Activated T-cell treated with anti-CD3 and anti-CD28 coated beads, Interleukin-2, amount 50 U/mL, for 24 hours (primary cell): ENCODE data around the gene INPP5J.

Experiments
- DNase-seq: peaks from one replicate; pipeline ENCODE4 v3.0.0-alpha.2; 2020
- H3K27ac Mint-ChIP-seq: 2 replicates; pipeline ENCODE4 v1.8.0; 2020; ENCODE audit warnings: mild to moderate bottlenecking, mixed read lengths
- H3K27me3 Mint-ChIP-seq: 2 replicates; pipeline ENCODE4 v1.8.0; 2020; ENCODE audit warnings: mixed read lengths
- H3K36me3 Mint-ChIP-seq: 2 replicates; pipeline ENCODE4 v1.8.0; 2020; ENCODE audit warnings: low read depth, mixed read lengths
- H3K4me1 Mint-ChIP-seq: 2 replicates; pipeline ENCODE4 v1.8.0; 2020; ENCODE audit warnings: low read depth, mixed read lengths
- H3K4me3 Mint-ChIP-seq: 2 replicates; pipeline ENCODE4 v1.8.0; 2020; ENCODE audit warnings: mild to moderate bottlenecking, moderate library complexity, mixed read lengths
- H3K9me3 Mint-ChIP-seq: 2 replicates; pipeline ENCODE4 v1.8.0; 2020; ENCODE audit warnings: mixed read lengths

The INPP5J gene

DNA sequence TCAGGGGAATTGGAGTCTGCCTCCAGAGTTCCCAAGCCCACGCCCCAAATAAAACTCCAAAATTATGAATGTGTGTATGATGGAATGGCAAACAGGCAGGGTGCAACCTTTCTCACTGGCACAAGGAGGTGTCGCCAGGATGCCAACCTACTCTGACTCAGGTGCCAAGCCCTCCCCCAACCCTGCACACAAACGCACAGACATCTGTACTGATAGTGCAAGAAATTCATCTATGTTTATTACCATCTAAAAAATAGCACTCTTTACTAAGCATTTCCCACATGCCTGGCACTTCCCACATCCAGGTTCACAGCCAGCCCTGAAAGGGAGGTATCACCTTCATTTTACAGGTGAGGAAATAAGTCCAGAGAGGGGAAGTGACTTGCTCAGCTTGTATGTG is 16.3 kb downstream of the INPP5J start:
- Mint-ChIP-seq H3K9me3 (no peaks in the 10 kb centered on the region), H3K4me1 (peaks cover 2% of the 10 kb centered on the region), H3K4me3 (no peak overlapping the region), H3K27me3 (peaks cover 8% of the 10 kb centered on the region), H3K27ac (no peak overlapping the region), H3K36me3 (no peaks in the 10 kb centered on the region)
- no peak for DNase-seq

DNA sequence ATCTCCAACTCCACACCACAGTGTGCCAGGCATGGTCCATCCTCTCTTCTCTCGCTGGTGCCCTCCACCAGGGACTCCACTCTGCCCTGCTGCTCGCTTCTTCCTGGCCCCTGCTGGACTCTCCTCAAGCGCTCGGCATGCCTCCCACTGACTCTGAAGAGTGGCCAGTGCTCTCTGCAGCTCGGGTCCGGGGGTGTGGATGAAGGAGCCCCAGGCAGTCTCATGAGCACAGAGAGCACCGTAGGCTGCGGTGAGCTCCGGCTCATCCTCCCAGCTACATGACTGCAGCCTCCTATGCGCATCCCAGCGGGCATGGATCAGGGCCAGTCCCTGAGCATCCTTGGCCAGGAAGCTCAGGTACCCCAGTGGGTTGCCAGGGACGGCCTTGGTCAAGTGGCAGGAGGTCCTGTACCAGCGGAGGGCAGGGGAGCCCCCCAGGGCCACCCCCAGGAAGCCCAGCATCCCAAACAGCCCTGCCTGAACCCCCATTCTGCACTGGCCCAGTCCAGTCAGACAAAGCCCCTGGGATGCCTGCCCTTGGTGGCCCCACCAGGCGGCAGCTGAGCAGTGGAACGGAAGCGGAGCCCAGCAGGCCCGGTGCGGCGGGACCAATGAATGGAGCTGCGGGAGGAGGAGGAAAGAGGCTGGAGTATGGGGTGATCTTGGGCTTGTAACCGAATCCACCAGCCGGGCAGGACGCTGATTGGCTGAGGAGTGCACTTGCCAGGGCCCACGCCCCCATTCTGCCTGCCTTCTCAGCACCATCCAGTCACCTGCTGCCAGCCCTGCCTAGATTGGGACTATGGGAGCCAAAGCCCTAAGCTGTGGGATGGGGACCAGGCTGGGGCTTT is 17.3 kb downstream of the INPP5J start, which contains the start of gene PLA2G3:
Gene PLA2G3 (minus strand): TSS at position 643 of the 851 bp plus-strand sequence. CDS start 154 bp downstream, at position 489.
- H3K36me3 Mint-ChIP-seq: no peaks in the 10 kb centered on the region
- H3K4me1 Mint-ChIP-seq: peaks cover 7% of the 10 kb centered on the region
- no peak within 1 kb of the TSS for H3K4me3 Mint-ChIP-seq
- no peak for DNase-seq
- H3K9me3 Mint-ChIP-seq: no peaks in the 10 kb centered on the region
- H3K27ac Mint-ChIP-seq: no peak within 1 kb of the TSS
- H3K27me3 Mint-ChIP-seq: peaks cover 8% of the 10 kb centered on the region

- Mint-ChIP-seq H3K36me3 (no peaks in the 10 kb centered on the region), H3K9me3 (no peaks in the 10 kb centered on the region), H3K27ac (no peak overlapping the region), H3K4me1 (peaks cover 7% of the 10 kb centered on the region), H3K27me3 (peaks cover 8% of the 10 kb centered on the region), H3K4me3 (no peak overlapping the region)
- DNase-seq: no peak
Observed at GRCh38 chr22:31140746-31141145, 18.0 kb downstream of the INPP5J start.

GRCh38 chr22:31141551-31141950 is 18.8 kb downstream of the INPP5J start:
- no peak overlapping the region for H3K27ac Mint-ChIP-seq
- peaks cover 8% of the 10 kb centered on the region for H3K27me3 Mint-ChIP-seq
- peaks cover 7% of the 10 kb centered on the region for H3K4me1 Mint-ChIP-seq
- H3K4me3 Mint-ChIP-seq: no peak overlapping the region
- DNase-seq: no peak
- H3K9me3 Mint-ChIP-seq: no peaks in the 10 kb centered on the region
- no peaks in the 10 kb centered on the region for H3K36me3 Mint-ChIP-seq

GRCh38 chr22:31142285-31142684 is 19.5 kb downstream of the INPP5J start:
- no peaks in the 10 kb centered on the region for H3K36me3 Mint-ChIP-seq
- H3K27ac Mint-ChIP-seq: no peak overlapping the region
- H3K4me3 Mint-ChIP-seq: no peak overlapping the region
- H3K4me1 Mint-ChIP-seq: peaks cover 7% of the 10 kb centered on the region
- H3K27me3 Mint-ChIP-seq: peaks cover 8% of the 10 kb centered on the region
- DNase-seq: no peak
- no peaks in the 10 kb centered on the region for H3K9me3 Mint-ChIP-seq

- no peak for DNase-seq
- Mint-ChIP-seq H3K36me3 (no peaks in the 10 kb centered on the region), H3K27ac (no peak overlapping the region), H3K4me3 (no peak overlapping the region), H3K9me3 (no peaks in the 10 kb centered on the region), H3K4me1 (peaks cover 7% of the 10 kb centered on the region), H3K27me3 (peaks cover 8% of the 10 kb centered on the region)
Observed at GRCh38 chr22:31143038-31143437, 20.3 kb downstream of the INPP5J start.

- Mint-ChIP-seq H3K4me3 (no peak overlapping the region), H3K27me3 (peaks cover 8% of the 10 kb centered on the region), H3K27ac (no peak overlapping the region), H3K4me1 (peaks cover 7% of the 10 kb centered on the region), H3K36me3 (no peaks in the 10 kb centered on the region), H3K9me3 (no peaks in the 10 kb centered on the region)
- DNase-seq: no peak
Observed at GRCh38 chr22:31143537-31143936, 20.8 kb downstream of the INPP5J start.

GRCh38 chr22:31144223-31144622 is 21.5 kb downstream of the INPP5J start:
- no peak for DNase-seq
- Mint-ChIP-seq H3K4me3 (no peak overlapping the region), H3K36me3 (no peaks in the 10 kb centered on the region), H3K27ac (no peak overlapping the region), H3K9me3 (no peaks in the 10 kb centered on the region), H3K4me1 (peaks cover 7% of the 10 kb centered on the region), H3K27me3 (peaks cover 5% of the 10 kb centered on the region)

DNA sequence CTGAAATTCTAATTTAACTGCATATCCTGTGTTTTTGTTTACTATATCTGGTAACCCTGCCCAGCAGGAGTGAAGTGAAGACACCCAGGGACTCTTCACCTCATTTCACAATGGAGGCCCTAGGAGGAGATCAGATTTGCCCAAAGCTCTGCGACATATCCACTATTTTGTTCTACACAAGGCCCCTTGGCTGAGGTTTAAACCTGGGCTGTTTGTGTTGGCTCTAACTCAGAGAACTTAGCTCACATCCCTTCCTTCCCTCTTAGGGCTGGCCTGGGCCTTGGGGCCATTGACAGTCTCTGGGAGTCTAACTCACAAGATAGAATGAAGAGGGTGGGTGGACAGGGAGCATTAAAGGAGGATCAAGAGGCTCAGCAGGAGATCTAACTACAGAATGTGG is 25.7 kb downstream of the INPP5J start:
- Mint-ChIP-seq H3K4me1 (peaks cover 7% of the 10 kb centered on the region), H3K27me3 (no peaks in the 10 kb centered on the region), H3K9me3 (no peaks in the 10 kb centered on the region), H3K4me3 (no peak overlapping the region), H3K27ac (no peak overlapping the region), H3K36me3 (no peaks in the 10 kb centered on the region)
- no peak for DNase-seq

- H3K4me1 Mint-ChIP-seq: peaks cover 5% of the 10 kb centered on the region
- H3K4me3 Mint-ChIP-seq: no peak overlapping the region
- no peak overlapping the region for H3K27ac Mint-ChIP-seq
- H3K27me3 Mint-ChIP-seq: no peaks in the 10 kb centered on the region
- no peaks in the 10 kb centered on the region for H3K36me3 Mint-ChIP-seq
- DNase-seq: peak; percentile 47
- H3K9me3 Mint-ChIP-seq: no peaks in the 10 kb centered on the region
Observed at GRCh38 chr22:31148953-31149627, 26.3 kb downstream of the INPP5J start.

DNA sequence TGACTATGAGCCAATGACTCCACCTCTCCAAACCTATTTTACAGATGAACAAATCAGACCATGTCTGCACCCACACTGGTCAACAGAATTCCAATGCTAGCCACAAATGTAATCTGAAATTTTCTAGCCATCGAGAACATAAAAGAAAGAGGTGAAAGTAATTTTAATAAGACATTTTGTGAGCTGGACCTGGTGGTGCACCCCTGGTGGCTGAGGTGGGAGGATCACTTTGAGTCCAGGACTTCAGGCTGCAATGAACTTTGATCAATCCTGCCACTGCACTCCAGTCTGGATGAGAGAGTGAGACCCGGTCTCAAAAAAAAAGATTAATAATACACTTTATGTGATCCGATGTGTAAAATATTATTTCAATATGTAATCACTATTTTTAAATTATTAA is 27.8 kb downstream of the INPP5J start:
- no peaks in the 10 kb centered on the region for H3K9me3 Mint-ChIP-seq
- DNase-seq: no peak
- H3K4me1 Mint-ChIP-seq: no peaks in the 10 kb centered on the region
- no peak overlapping the region for H3K4me3 Mint-ChIP-seq
- H3K36me3 Mint-ChIP-seq: no peaks in the 10 kb centered on the region
- H3K27me3 Mint-ChIP-seq: no peaks in the 10 kb centered on the region
- no peak overlapping the region for H3K27ac Mint-ChIP-seq

- DNase-seq: no peak
- no peak overlapping the region for H3K4me3 Mint-ChIP-seq
- H3K4me1 Mint-ChIP-seq: no peaks in the 10 kb centered on the region
- H3K36me3 Mint-ChIP-seq: no peaks in the 10 kb centered on the region
- no peaks in the 10 kb centered on the region for H3K27me3 Mint-ChIP-seq
- no peak overlapping the region for H3K27ac Mint-ChIP-seq
- no peaks in the 10 kb centered on the region for H3K9me3 Mint-ChIP-seq
Observed at GRCh38 chr22:31151872-31152271, 29.1 kb downstream of the INPP5J start.

DNA sequence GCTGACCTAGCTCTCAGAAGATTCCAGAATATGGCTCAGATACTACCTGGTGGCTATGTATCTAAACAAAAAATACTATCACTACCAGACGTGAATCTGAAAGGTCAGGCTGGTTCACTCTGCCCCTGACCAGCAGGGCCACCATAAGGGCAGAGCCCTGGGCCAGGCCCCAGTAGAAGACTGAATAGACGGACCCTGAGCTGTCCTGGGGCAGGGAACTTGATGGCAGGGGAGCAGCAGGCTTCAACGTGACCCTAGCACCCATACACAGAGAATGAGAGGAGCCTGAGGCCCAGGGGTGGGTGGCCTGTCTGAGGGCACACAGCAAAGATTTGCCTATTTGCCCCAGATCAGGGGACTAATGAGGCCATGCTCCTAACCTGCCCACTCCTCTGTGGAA is 30.6 kb downstream of the INPP5J start:
- no peak overlapping the region for H3K4me3 Mint-ChIP-seq
- no peaks in the 10 kb centered on the region for H3K36me3 Mint-ChIP-seq
- H3K27me3 Mint-ChIP-seq: no peaks in the 10 kb centered on the region
- no peaks in the 10 kb centered on the region for H3K4me1 Mint-ChIP-seq
- H3K9me3 Mint-ChIP-seq: no peaks in the 10 kb centered on the region
- H3K27ac Mint-ChIP-seq: no peak overlapping the region
- no peak for DNase-seq

DNA sequence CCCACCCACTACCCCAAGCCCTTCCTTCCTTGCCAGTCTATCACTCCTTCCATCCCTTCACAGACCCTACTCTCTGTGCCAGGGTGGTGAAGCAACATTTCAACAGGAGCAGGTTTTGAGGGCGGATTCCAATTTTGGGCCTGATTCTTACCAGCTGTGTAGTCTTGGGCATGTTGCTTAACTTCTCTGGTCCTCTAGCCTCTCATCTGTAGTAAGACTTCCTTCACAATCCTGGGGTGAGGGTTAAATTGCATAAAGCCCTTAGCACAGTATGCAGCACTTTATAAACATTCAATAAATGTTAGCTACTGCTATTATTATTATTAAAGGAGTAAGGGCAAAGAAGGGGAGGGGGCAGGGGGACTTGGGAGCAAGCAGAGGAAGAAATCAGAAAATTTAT is 32.2 kb downstream of the INPP5J start:
- no peak for DNase-seq
- Mint-ChIP-seq H3K4me3 (no peak overlapping the region), H3K27ac (no peak overlapping the region), H3K36me3 (peaks cover 3% of the 10 kb centered on the region), H3K27me3 (no peaks in the 10 kb centered on the region), H3K4me1 (peaks cover 5% of the 10 kb centered on the region), H3K9me3 (no peaks in the 10 kb centered on the region)

DNA sequence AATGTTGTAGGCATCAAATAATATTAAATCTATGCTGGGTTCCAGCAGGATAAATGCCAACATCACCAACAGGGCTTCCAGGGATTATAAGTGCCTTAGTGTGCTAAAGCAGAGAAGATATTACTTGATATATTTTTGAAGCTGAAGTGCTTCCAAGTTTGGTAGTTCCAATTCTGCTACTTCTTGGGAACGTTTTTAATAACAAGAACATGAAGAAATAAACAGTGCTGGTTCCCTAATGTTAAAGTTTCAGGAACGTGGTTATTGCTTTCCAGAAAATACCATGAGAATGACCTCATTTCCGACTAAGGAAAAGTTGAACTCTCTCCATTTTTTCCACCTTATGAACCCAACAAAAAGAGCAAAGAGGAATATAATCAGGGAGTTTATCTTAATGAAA is 32.7 kb downstream of the INPP5J start:
- H3K27me3 Mint-ChIP-seq: no peaks in the 10 kb centered on the region
- H3K36me3 Mint-ChIP-seq: peaks cover 6% of the 10 kb centered on the region
- H3K4me3 Mint-ChIP-seq: no peak overlapping the region
- no peaks in the 10 kb centered on the region for H3K9me3 Mint-ChIP-seq
- H3K27ac Mint-ChIP-seq: no peak overlapping the region
- H3K4me1 Mint-ChIP-seq: peaks cover 5% of the 10 kb centered on the region
- no peak for DNase-seq
